Right lobe of liver (tissue), 4 donors: ENCODE data around the gene SDHC.

Source experiments
- CTCF ChIP-seq, 4 donors: fragments of 200-600 bp in 3 of 4; fragments of 450-650 bp in 1 of 4; IDR thresholded peaks; one replicate each; pipeline versions ENCODE4 v1.5.1 to v1.8.0; 2016 to 2022; ENCODE audit warnings: antibody characterized with exemption in 4 of 4, mild to moderate bottlenecking in 2 of 4
- POLR2A ChIP-seq: fragments of 450-650 bp; IDR thresholded peaks from one replicate; pipeline ENCODE4 v1.6.1; 2017; ENCODE audit warnings: antibody characterized with exemption, mild to moderate bottlenecking
- donor health status: DM: no; HTN: no; CAD: no.
- donor health status: DM: no; HTN: no; CAD: no.
- donor health status: DM: no; HTN: yes; CAD: no.

DNA sequence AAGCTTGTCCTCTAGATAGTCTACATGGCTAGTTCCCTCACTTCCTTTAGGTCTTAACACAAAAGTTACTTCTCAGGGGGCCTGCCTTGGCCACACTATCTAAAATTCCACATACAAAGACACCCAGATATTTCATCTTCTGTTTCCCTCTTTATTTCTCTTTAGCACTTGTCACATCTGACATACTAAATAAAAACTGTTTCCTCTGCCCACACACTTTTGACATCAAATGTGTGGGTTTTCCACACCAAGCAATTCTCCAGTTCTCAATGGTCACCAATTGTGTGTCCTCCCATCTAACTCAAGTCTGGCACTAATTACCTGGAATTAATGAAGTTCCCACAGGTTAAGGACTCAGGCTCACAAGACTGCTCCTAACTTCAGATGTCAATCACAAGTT is 79.0 kb downstream of the SDHC start:
- TF ChIP-seq POLR2A (no peak), CTCF (IDR thresholded peaks at IDR 0.05) (no peak)
